KMS-11 (cell line): ENCODE data around the gene MUC2.

Experiments used
- H2AFZ ChIP-seq: fragments of 200-600 bp; sonication (generic); 2 replicates; pipeline ENCODE4 v1.6.1; 2016; ENCODE audit warnings: antibody characterized with exemption, mixed run types, low read depth
- H3K27ac ChIP-seq: fragments of 200-600 bp; sonication (generic); 2 replicates; pipeline ENCODE4 v1.6.1; 2016; ENCODE audit warnings: mild to moderate bottlenecking, mixed run types
- H3K27me3 ChIP-seq: fragments of 200-600 bp; sonication (generic); 2 replicates; pipeline ENCODE4 v1.6.1; 2017; ENCODE audit warnings: mild to moderate bottlenecking, low read depth, mixed run types, moderate library complexity; ENCODE audit not compliant: insufficient read depth
- H3K36me3 ChIP-seq: fragments of 200-600 bp; sonication (generic); 2 replicates; pipeline ENCODE4 v1.6.1; 2017; ENCODE audit warnings: mild to moderate bottlenecking, mixed run types; ENCODE audit not compliant: insufficient read depth
- H3K4me1 ChIP-seq: fragments of 200-600 bp; sonication (generic); 2 replicates; pipeline ENCODE4 v1.6.1; 2016; ENCODE audit warnings: mild to moderate bottlenecking, low read depth, mixed run types; ENCODE audit not compliant: poor library complexity, severe bottlenecking
- H3K4me2 ChIP-seq: fragments of 200-600 bp; sonication (generic); 2 replicates; pipeline ENCODE4 v1.7.0; 2016; ENCODE audit warnings: mild to moderate bottlenecking, mixed run types
- H3K4me3 ChIP-seq: fragments of 200-600 bp; sonication (generic); IDR thresholded peaks from 2 replicates; pipeline ENCODE4 v1.6.1; 2017; ENCODE audit warnings: low read depth, low read length, mixed read lengths; ENCODE audit not compliant: insufficient read depth
- H3K79me2 ChIP-seq: fragments of 200-600 bp; sonication (generic); 2 replicates; pipeline ENCODE4 v1.6.1; 2016; ENCODE audit warnings: low read depth, mixed run types; ENCODE audit not compliant: insufficient read depth
- H3K9ac ChIP-seq: fragments of 200-600 bp; sonication (generic); 2 replicates; pipeline ENCODE4 v1.6.1; 2016; ENCODE audit warnings: mild to moderate bottlenecking, mixed run types
- H4K20me1 ChIP-seq: fragments of 200-600 bp; sonication (generic); 2 replicates; pipeline ENCODE4 v1.6.1; 2016; ENCODE audit warnings: mild to moderate bottlenecking, mixed run types; ENCODE audit not compliant: insufficient read depth
- CTCF ChIP-seq: fragments of 200-600 bp; sonication (generic); conservative IDR thresholded peaks from 2 replicates; pipeline ENCODE4 v1.6.1; 2017; ENCODE audit warnings: low read depth, mild to moderate bottlenecking, antibody characterized with exemption, low read length, moderate library complexity, mixed read lengths

The MUC2 gene

GRCh38 chr11:1035577-1036283 is 38.9 kb upstream of the MUC2 start:
- peaks cover 62% of the 10 kb centered on the region; the same call in 1 of the 2 replicates for H3K27me3 ChIP-seq
- H2AFZ ChIP-seq, result no peak overlapping the region
- no peaks in the 10 kb centered on the region for H3K4me1 ChIP-seq
- H3K36me3 ChIP-seq, result no peaks in the 10 kb centered on the region
- no peaks in the 10 kb centered on the region for H4K20me1 ChIP-seq
- no peak overlapping the region for H3K4me2 ChIP-seq
- no peak overlapping the region for H3K4me3 ChIP-seq
- H3K79me2 ChIP-seq, result no peaks in the 10 kb centered on the region
- no peak overlapping the region for H3K27ac ChIP-seq
- no peak overlapping the region for H3K9ac ChIP-seq
- TF ChIP-seq CTCF, result no peak

GRCh38 chr11:1036303-1036923 is 38.3 kb upstream of the MUC2 start, which contains the start of gene MUC6:
MUC6 (minus strand) TSS chr11:1036718; CDS start chr11:1036655, 63 bp downstream.
- H3K4me1 ChIP-seq, result no peaks in the 10 kb centered on the region
- H3K27me3 ChIP-seq, result peaks cover 67% of the 10 kb centered on the region
- H3K27ac ChIP-seq, result no peak within 1 kb of the TSS
- H2AFZ ChIP-seq, result no peak within 1 kb of the TSS
- H3K79me2 ChIP-seq, result no peaks in the 10 kb centered on the region
- H3K9ac ChIP-seq, result no peak within 1 kb of the TSS
- H3K4me3 ChIP-seq, result no peak within 1 kb of the TSS
- H3K36me3 ChIP-seq, result no peaks in the 10 kb centered on the region
- H4K20me1 ChIP-seq, result no peaks in the 10 kb centered on the region
- no peak for TF ChIP-seq CTCF
- no peak within 1 kb of the TSS for H3K4me2 ChIP-seq

GRCh38 chr11:1036931-1037330 is 37.7 kb upstream of the MUC2 start:
- Histone ChIP-seq H3K4me2 (no peak overlapping the region), H3K79me2 (no peaks in the 10 kb centered on the region), H3K27ac (no peak overlapping the region), H3K27me3 (peaks cover 72% of the 10 kb centered on the region), H2AFZ (no peak overlapping the region), H3K36me3 (no peaks in the 10 kb centered on the region), H4K20me1 (no peaks in the 10 kb centered on the region), H3K9ac (no peak overlapping the region), H3K4me1 (no peaks in the 10 kb centered on the region), H3K4me3 (no peak overlapping the region)
- TF ChIP-seq CTCF, result no peak

GRCh38 chr11:1037506-1038055 is 37.1 kb upstream of the MUC2 start:
- no peak overlapping the region for H3K27ac ChIP-seq
- no peak overlapping the region for H2AFZ ChIP-seq
- no peaks in the 10 kb centered on the region for H3K36me3 ChIP-seq
- no peak overlapping the region for H3K9ac ChIP-seq
- no peaks in the 10 kb centered on the region for H3K4me1 ChIP-seq
- H3K27me3 ChIP-seq, result peaks cover 75% of the 10 kb centered on the region
- H3K4me2 ChIP-seq, result no peak overlapping the region
- H4K20me1 ChIP-seq, result no peaks in the 10 kb centered on the region
- no peak overlapping the region for H3K4me3 ChIP-seq
- H3K79me2 ChIP-seq, result no peaks in the 10 kb centered on the region
- no peak for TF ChIP-seq CTCF
